GM12878 (cell line): ENCODE results near the gene SMYD5. TPM values are rescaled to one million over a fixed set of nuclear protein-coding genes. Genes with fewer than 3 reads are reported as not detected.
A peak's percentile ranks its signal among the peaks of the same experiment; 100 is the strongest.

Source experiments
- ATAC-seq: fragments of 200-7000 bp; cut with Tn5 transposase; 3 replicates; pipeline ENCODE4 v1.9.1; 2020; ENCODE audit warnings: mild to moderate bottlenecking, moderate library complexity
- BruUV-seq: library from RNA; stranded (reverse); fragments of 400-500 nt; replicated peaks from 2 replicates; lab custom pipeline; 2021; lab: Mats Ljungman, UMichigan
- CTCF ChIA-PET: fragments of 300-600 bp; sonication (Branson Sonifier 250); formaldehyde crosslinking; extraction: SDS; loops from one replicate; lab custom pipeline; 2021; ENCODE audit warnings: inconsistent platforms; lab: Yijun Ruan, JAX
- POLR2A ChIA-PET: fragments of 350-600 bp; formaldehyde crosslinking; extraction: SDS; loops from one replicate; lab custom pipeline; 2021; ENCODE audit warnings: inconsistent platforms; lab: Charles Lee
- RAD21 ChIA-PET: fragments of 300-600 bp; sonication (Branson Sonifier 250); formaldehyde crosslinking; loops from one replicate; lab custom pipeline; 2023; ENCODE audit warnings: antibody characterized with exemption; ENCODE audit not compliant: unreplicated experiment; lab: Charles Lee
- SMC1A ChIA-PET: fragments of 300-600 bp; sonication (Branson Sonifier 250); formaldehyde crosslinking; loops from one replicate; lab custom pipeline; 2023; ENCODE audit not compliant: unreplicated experiment, uncharacterized antibody; lab: Charles Lee
- DNase-seq: peaks from one replicate; pipeline ENCODE4 v3.0.0-alpha.2; 2011; ENCODE audit warnings: low read depth, low spot score
- FAIRE-seq: peaks from 3 replicates; lab custom pipeline; 2011; peaks lifted over from hg19 to GRCh38; lab: Jason Lieb, UNC
- H2AFZ ChIP-seq: 2 replicates; pipeline ENCODE4 v1.6.0; 2011; ENCODE audit warnings: low read depth, low read length, control low read depth; ENCODE audit not compliant: control insufficient read depth
- H3K27ac ChIP-seq: 2 replicates; pipeline ENCODE4 v1.5.1; 2011; ENCODE audit warnings: control low read depth; ENCODE audit not compliant: control insufficient read depth, insufficient read depth
- H3K27me3 ChIP-seq, 2 experiments: replicated peaks in 1 of 2; 2 replicates each; pipeline versions ENCODE4 v1.6.0 to v1.6.1; 2011; ENCODE audit warnings: low read length in 1 of 2; ENCODE audit not compliant: control insufficient read depth in 2 of 2, insufficient read depth in 2 of 2
- H3K36me3 ChIP-seq, 2 experiments: 2 replicates each; pipeline ENCODE4 v1.5.1; 2011; ENCODE audit warnings: low read length in 1 of 2; ENCODE audit not compliant: control insufficient read depth in 2 of 2, insufficient read depth in 2 of 2
- H3K4me1 ChIP-seq: 2 replicates; pipeline ENCODE4 v1.6.1; 2011; ENCODE audit warnings: mild to moderate bottlenecking, low read length, moderate library complexity, mixed read lengths; ENCODE audit not compliant: control insufficient read depth, insufficient read depth
- H3K4me2 ChIP-seq: 2 replicates; pipeline ENCODE4 v1.6.0; 2011; ENCODE audit warnings: control low read depth; ENCODE audit not compliant: control insufficient read depth, insufficient read depth
- H3K4me3 ChIP-seq: fragments of 200-600 bp; sonication (generic); 2 replicates; pipeline ENCODE4 v1.5.1; 2016
- H3K79me2 ChIP-seq: 2 replicates; pipeline ENCODE4 v1.6.0; 2011; ENCODE audit warnings: low read length; ENCODE audit not compliant: control insufficient read depth, insufficient read depth
- H3K9ac ChIP-seq: 2 replicates; pipeline ENCODE4 v1.8.0; 2011; ENCODE audit warnings: low read length, control low read depth, mixed read lengths; ENCODE audit not compliant: control insufficient read depth, insufficient read depth
- H3K9me3 ChIP-seq: replicated peaks from 3 replicates; pipeline ENCODE4 v1.5.1; 2011; ENCODE audit warnings: mild to moderate bottlenecking, low read length; ENCODE audit not compliant: control insufficient read depth, insufficient read depth
- H4K20me1 ChIP-seq: 2 replicates; pipeline ENCODE4 v1.6.0; 2011; ENCODE audit not compliant: control insufficient read depth, insufficient read depth
- ASH2L ChIP-seq: fragments of 300-600, 200-600 bp; sonication (generic); IDR thresholded peaks from 2 replicates; pipeline ENCODE4 v1.6.1; 2017; ENCODE audit warnings: low read depth, mild to moderate bottlenecking, borderline replicate concordance
- BCL11A ChIP-seq: IDR thresholded peaks from 2 replicates; pipeline ENCODE4 v1.6.1; 2011; ENCODE audit warnings: low read depth, low read length
- CEBPB ChIP-seq, 2 experiments: fragments of 150-350 bp in 1 of 2; IDR thresholded peaks; 2 replicates each; pipeline ENCODE4 v1.6.1; 2012 to 2014; ENCODE audit warnings: low read depth in 2 of 2, low read length in 2 of 2, borderline replicate concordance in 1 of 2, inconsistent platforms in 1 of 2
- ETV6 ChIP-seq, 2 experiments: fragments of 450-650 bp in 1 of 2; IDR thresholded peaks in 1 of 2; conservative IDR thresholded peaks in 1 of 2; 2 replicates each; pipeline ENCODE4 v1.6.1; 2014; ENCODE audit warnings: antibody characterized with exemption in 1 of 2, borderline replicate concordance in 1 of 2, low read depth in 1 of 2, mild to moderate bottlenecking in 1 of 2, moderate library complexity in 1 of 2
- FOXM1 ChIP-seq: IDR thresholded peaks from 2 replicates; pipeline ENCODE4 v1.6.1; 2012; ENCODE audit warnings: low read depth, mild to moderate bottlenecking, inconsistent platforms, low read length, moderate library complexity
- HDAC6 ChIP-seq: fragments of 200-600 bp; sonication (generic); IDR thresholded peaks from one replicate; pipeline ENCODE4 v1.8.0; 2017; ENCODE audit warnings: antibody characterized with exemption; ENCODE audit not compliant: unreplicated experiment
- POU2F2 ChIP-seq: IDR thresholded peaks from 3 replicates; pipeline ENCODE4 v1.6.1; 2011; ENCODE audit warnings: low read depth, mild to moderate bottlenecking, low read length, borderline replicate concordance
- SMARCA5 ChIP-seq: fragments of 450-650 bp; IDR thresholded peaks from 2 replicates; pipeline ENCODE4 v1.6.1; 2017; ENCODE audit warnings: mild to moderate bottlenecking
- ZNF384 ChIP-seq: IDR thresholded peaks from 2 replicates; pipeline ENCODE4 v1.6.1; 2012; ENCODE audit warnings: low read depth, mild to moderate bottlenecking, low read length, improper control_type of control experiment, borderline replicate concordance
- ZSCAN29 ChIP-seq: fragments of 450-650 bp; IDR thresholded peaks from 2 replicates; pipeline ENCODE4 v1.6.1; 2017; ENCODE audit warnings: mild to moderate bottlenecking, moderate library complexity
- WGBS: methylation state at CpG from one replicate; pipeline ENCODE4 v1.1.6; 2016; ENCODE audit warnings: low lambda C conversion rate; ENCODE audit not compliant: insufficient replicate concordance, insufficient coverage; ENCODE audit errors: missing lambda C conversion rate; 5-methylcytosine and 5-hydroxymethylcytosine counted together
- in situ Hi-C: fragments of 300-500 bp; cut with MboI; formaldehyde crosslinking; loops from 9 replicates; pipeline ENCODE4 v1.14.3; 2018; ENCODE audit warnings: mixed read lengths
- intact Hi-C: fragments of 100-400 bp; cut with micrococcal nuclease; formaldehyde crosslinking; loops from one replicate; pipeline ENCODE4 v1.14.2; 2022; ENCODE audit not compliant: unreplicated experiment
- polyA plus RNA-seq, 11 experiments: library from polyadenylated mRNA; depleted of rRNA in 4 of 11; unstranded in 6 of 11; stranded (reverse) in 5 of 11; fragments of >200 nt; fragmentation: Nextera tagmentation in 4 of 11; fragmentation: Illumina TruSeq in 1 of 11; extraction: Ambion mirVana in 4 of 11; extraction: Trizol in 1 of 11; gene quantifications; 1 replicate in 1 of 11; 2 replicates in 10 of 11; pipeline versions ENCODE4 v1.2.1 to v1.2.3, GENCODE V29; 2011 to 2016; ENCODE audit warnings: inconsistent platforms in 2 of 11, missing spikeins in 2 of 11, low read depth in 1 of 11
- total RNA-seq, 4 experiments: library from RNA; depleted of rRNA in 3 of 4; stranded (reverse); fragments of >200 nt in 3 of 4; fragmentation: Illumina TruSeq in 1 of 4; extraction: Trizol in 1 of 4; gene quantifications; 2 replicates each; pipeline versions ENCODE4 v1.2.1 to v1.2.3, GENCODE V29; 2013 to 2021
- TF ChIP-seq, protein P1 (sequence below): IDR thresholded peaks from 2 replicates; pipeline ENCODE4 v1.6.1; 2012; ENCODE audit warnings: mild to moderate bottlenecking, low read depth, low read length
- TF ChIP-seq, protein P2 (sequence below): fragments of 450-650 bp; IDR thresholded peaks from 2 replicates; pipeline ENCODE4 v1.6.1; 2016; ENCODE audit warnings: mild to moderate bottlenecking
- TF ChIP-seq, protein P3 (sequence below): fragments of 450-650 bp; IDR thresholded peaks from 2 replicates; pipeline ENCODE4 v1.6.1; 2014; ENCODE audit warnings: mild to moderate bottlenecking
- TF ChIP-seq, protein P4 (sequence below): IDR thresholded peaks from 2 replicates; pipeline ENCODE4 v1.6.1; 2012; ENCODE audit warnings: low read depth, low read length, improper control_type of control experiment

Gene SMYD5
- total and polyA plus RNA-seq, 10 of the 15 experiments (the other 5 are each of a cell fraction or from before 2014, with no cell fraction given): 6.1 to 35.3 (median 26.4) TPM

DNA sequence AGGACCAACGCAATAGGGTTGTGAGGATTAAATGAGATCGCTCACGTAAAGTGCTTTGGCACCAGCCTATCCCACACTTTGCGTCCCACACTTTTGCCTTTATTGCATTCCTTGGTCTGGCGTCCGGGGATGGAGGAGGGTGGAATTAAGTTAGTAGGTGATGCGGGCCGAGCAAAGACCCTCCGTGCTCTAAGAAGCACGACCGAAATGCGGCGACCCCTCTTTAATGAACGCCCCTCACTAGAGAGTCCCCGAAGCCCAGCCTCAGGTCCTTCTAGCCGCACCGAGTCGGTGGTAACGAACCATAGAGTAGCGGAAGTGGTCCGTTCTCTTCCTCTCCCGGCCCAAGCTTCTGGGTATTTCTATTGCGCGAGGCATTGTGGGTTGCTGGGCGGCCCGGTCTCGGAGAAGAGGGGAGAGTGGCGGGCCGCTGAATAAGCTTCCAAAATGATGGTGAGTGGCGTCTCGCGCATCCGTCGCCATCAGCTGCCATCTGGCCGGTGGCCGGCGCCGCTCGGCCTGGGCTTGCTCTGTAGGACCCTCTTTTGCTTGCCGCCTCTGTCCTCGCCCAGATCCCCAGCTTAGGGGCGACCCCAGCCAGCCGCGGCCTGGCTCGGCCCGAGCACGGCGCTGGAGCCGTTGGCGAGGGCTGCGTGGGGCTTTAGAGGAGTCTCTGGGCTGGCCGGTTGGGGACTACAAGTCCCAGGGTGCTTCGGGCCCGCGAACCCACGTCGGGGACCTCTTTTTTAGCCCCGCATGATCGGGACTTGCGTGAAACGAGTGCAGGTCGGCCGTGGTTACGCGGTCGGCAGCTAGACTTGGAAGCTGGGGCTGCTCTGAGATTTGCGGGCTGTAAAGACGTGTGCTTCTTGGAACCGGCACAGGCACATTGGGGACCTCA lies 20.1 kb downstream of the SMYD5 start, which contains the start of gene CCT7:
CCT7 (plus strand) TSS at position 377 of the 901 bp plus-strand sequence; CDS start at position 448, 71 bp downstream.
- SMC1A ChIA-PET: interaction anchor here (0.7 to 2.4 kb wide), 6 partner anchors 10 to 56 kb away, joined by 3 to 10 read pairs (median 3); no protein-coding TSS in a partner anchor
- CTCF ChIA-PET: interaction anchor here (0.5 to 9.8 kb wide), 7 partner anchors 16 to 366 kb away, joined by 3 to 99 read pairs (median 8); partner anchors contain the start of genes EGR4, FBXO41 and SMYD5
- FAIRE-seq: peak; percentile 84
- no peaks in the 10 kb centered on the region for H3K27me3 ChIP-seq
- peak within 1 kb of the TSS; percentile 82 for H3K9ac ChIP-seq
- in situ Hi-C loops (no loop called here), intact Hi-C loops (loop anchor here (1.0 to 5.0 kb wide), 3 partner anchors 20 to 153 kb away; partner anchors contain the start of genes ALMS1, FBXO41 and SMYD5)
- peaks cover 0 to 6% of the 10 kb centered on the region in 2 experiments; a peak in 1 of 4 replicates for H3K36me3 ChIP-seq
- ATAC-seq: peak; percentile 82
- H3K4me1 ChIP-seq: peaks cover 4% of the 10 kb centered on the region
- POLR2A ChIA-PET: interaction anchor here (0.6 to 3.4 kb wide), 8 partner anchors 17 to 59 kb away, joined by 3 to 14 read pairs (median 4); partner anchors contain the start of genes EGR4, FBXO41 and SMYD5
- RAD21 ChIA-PET: interaction anchor here (1.4 to 3.2 kb wide), 5 partner anchors 10 to 55 kb away, joined by 4 to 22 read pairs (median 5); partner anchors contain the start of genes FBXO41 and SMYD5
- DNase-seq: peak; percentile 59
- peak within 1 kb of the TSS; percentile 100 for H2AFZ ChIP-seq
- peak within 1 kb of the TSS; percentile 91 for H3K27ac ChIP-seq
- H3K4me3 ChIP-seq: peak within 1 kb of the TSS; percentile 78
- no peaks in the 10 kb centered on the region for H3K9me3 ChIP-seq
- WGBS: 1% methylated on average over 68 of the region's 69 CpGs
- BruUV-seq: TSS peak; percentile 80
- H4K20me1 ChIP-seq: 0 out of 2 replicates have a peak, but pooled peaks cover 4% of the 10 kb centered on the region
- peaks cover 51% of the 10 kb centered on the region for H3K79me2 ChIP-seq
- peak within 1 kb of the TSS; percentile 99 for H3K4me2 ChIP-seq
- peak; percentile 94 for TF ChIP-seq ASH2L
- TF ChIP-seq ZNF384: no peak
- TF ChIP-seq, protein P1, sequence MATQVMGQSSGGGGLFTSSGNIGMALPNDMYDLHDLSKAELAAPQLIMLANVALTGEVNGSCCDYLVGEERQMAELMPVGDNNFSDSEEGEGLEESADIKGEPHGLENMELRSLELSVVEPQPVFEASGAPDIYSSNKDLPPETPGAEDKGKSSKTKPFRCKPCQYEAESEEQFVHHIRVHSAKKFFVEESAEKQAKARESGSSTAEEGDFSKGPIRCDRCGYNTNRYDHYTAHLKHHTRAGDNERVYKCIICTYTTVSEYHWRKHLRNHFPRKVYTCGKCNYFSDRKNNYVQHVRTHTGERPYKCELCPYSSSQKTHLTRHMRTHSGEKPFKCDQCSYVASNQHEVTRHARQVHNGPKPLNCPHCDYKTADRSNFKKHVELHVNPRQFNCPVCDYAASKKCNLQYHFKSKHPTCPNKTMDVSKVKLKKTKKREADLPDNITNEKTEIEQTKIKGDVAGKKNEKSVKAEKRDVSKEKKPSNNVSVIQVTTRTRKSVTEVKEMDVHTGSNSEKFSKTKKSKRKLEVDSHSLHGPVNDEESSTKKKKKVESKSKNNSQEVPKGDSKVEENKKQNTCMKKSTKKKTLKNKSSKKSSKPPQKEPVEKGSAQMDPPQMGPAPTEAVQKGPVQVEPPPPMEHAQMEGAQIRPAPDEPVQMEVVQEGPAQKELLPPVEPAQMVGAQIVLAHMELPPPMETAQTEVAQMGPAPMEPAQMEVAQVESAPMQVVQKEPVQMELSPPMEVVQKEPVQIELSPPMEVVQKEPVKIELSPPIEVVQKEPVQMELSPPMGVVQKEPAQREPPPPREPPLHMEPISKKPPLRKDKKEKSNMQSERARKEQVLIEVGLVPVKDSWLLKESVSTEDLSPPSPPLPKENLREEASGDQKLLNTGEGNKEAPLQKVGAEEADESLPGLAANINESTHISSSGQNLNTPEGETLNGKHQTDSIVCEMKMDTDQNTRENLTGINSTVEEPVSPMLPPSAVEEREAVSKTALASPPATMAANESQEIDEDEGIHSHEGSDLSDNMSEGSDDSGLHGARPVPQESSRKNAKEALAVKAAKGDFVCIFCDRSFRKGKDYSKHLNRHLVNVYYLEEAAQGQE: peak; percentile 38; the same call in 1 of the 2 replicates
- TF ChIP-seq FOXM1: no peak
- no peak for TF ChIP-seq BCL11A
- TF ChIP-seq ETV6 (conservative IDR thresholded peaks at IDR 0.05 in 1 of 2, IDR thresholded peaks at IDR 0.05 in 1 of 2; ENCODE audit: borderline replicate concordance in 1 of 2, low read depth in 1 of 2): peak in 1 of 2 experiments; percentile 53; a peak in 1 of 4 replicates
- no peak for TF ChIP-seq HDAC6
- no peak for TF ChIP-seq CEBPB (IDR thresholded peaks at IDR 0.05; ENCODE audit: borderline replicate concordance in 1 of 2, low read depth in 2 of 2, low read length in 2 of 2)
- peak; percentile 87 for TF ChIP-seq ZSCAN29
- peak; percentile 93 for TF ChIP-seq POU2F2
- TF ChIP-seq, protein P2, sequence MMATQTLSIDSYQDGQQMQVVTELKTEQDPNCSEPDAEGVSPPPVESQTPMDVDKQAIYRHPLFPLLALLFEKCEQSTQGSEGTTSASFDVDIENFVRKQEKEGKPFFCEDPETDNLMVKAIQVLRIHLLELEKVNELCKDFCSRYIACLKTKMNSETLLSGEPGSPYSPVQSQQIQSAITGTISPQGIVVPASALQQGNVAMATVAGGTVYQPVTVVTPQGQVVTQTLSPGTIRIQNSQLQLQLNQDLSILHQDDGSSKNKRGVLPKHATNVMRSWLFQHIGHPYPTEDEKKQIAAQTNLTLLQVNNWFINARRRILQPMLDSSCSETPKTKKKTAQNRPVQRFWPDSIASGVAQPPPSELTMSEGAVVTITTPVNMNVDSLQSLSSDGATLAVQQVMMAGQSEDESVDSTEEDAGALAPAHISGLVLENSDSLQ: peak; percentile 43; the same call in 1 of the 2 replicates
- TF ChIP-seq, protein P3, sequence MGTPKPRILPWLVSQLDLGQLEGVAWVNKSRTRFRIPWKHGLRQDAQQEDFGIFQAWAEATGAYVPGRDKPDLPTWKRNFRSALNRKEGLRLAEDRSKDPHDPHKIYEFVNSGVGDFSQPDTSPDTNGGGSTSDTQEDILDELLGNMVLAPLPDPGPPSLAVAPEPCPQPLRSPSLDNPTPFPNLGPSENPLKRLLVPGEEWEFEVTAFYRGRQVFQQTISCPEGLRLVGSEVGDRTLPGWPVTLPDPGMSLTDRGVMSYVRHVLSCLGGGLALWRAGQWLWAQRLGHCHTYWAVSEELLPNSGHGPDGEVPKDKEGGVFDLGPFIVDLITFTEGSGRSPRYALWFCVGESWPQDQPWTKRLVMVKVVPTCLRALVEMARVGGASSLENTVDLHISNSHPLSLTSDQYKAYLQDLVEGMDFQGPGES: peak; percentile 38; the same call in 1 of the 2 replicates
- TF ChIP-seq SMARCA5: peak; percentile 80
- TF ChIP-seq, protein P4, sequence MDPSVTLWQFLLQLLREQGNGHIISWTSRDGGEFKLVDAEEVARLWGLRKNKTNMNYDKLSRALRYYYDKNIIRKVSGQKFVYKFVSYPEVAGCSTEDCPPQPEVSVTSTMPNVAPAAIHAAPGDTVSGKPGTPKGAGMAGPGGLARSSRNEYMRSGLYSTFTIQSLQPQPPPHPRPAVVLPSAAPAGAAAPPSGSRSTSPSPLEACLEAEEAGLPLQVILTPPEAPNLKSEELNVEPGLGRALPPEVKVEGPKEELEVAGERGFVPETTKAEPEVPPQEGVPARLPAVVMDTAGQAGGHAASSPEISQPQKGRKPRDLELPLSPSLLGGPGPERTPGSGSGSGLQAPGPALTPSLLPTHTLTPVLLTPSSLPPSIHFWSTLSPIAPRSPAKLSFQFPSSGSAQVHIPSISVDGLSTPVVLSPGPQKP: no peak
